A673 (cell line): ENCODE results near the gene TGIF1. TPM values are rescaled to one million over a fixed set of nuclear protein-coding genes. Genes with fewer than 3 reads are reported as not detected.
A peak's percentile ranks its signal among the peaks of the same experiment; 100 is the strongest.

ENCODE experiments used
- BruUV-seq: library from RNA; stranded (reverse); fragments of 400-500 nt; replicated peaks from 2 replicates; lab custom pipeline; 2021; lab: Mats Ljungman, UMichigan
- CTCF ChIA-PET: fragments of 300-600 bp; sonication (Branson Sonifier 250); formaldehyde crosslinking; loops from one replicate; lab custom pipeline; 2022; ENCODE audit warnings: antibody characterized with exemption; lab: Charles Lee
- POLR2A ChIA-PET: fragments of 300-600 bp; sonication (Branson Sonifier 250); formaldehyde crosslinking; loops from one replicate; lab custom pipeline; 2022; ENCODE audit warnings: antibody characterized with exemption; ENCODE audit not compliant: low non-redundant PET; lab: Charles Lee
- DNase-seq: peaks from one replicate; pipeline ENCODE4 v3.0.0-alpha.2; 2015; ENCODE audit warnings: low spot score
- H3K27ac ChIP-seq: fragments of 200-600 bp; sonication (generic); 2 replicates; pipeline ENCODE4 v1.5.1; 2016; ENCODE audit warnings: mixed run types, low read depth, mild to moderate bottlenecking, mixed read lengths, antibody characterized with exemption, low read length; ENCODE audit not compliant: poor library complexity, severe bottlenecking
- H3K27me3 ChIP-seq: fragments of 200-600 bp; sonication (generic); replicated peaks from 2 replicates; pipeline ENCODE4 v1.6.1; 2017; ENCODE audit warnings: mixed run types, low read depth, mild to moderate bottlenecking, mixed read lengths, antibody characterized with exemption, low read length; ENCODE audit not compliant: insufficient read depth, poor library complexity
- H3K36me3 ChIP-seq: fragments of 200-600 bp; sonication (generic); 2 replicates; pipeline ENCODE4 v1.6.1; 2016; ENCODE audit warnings: mixed run types, mild to moderate bottlenecking, mixed read lengths, antibody characterized with exemption, low read length; ENCODE audit not compliant: insufficient read depth, poor library complexity, severe bottlenecking
- H3K4me1 ChIP-seq: fragments of 200-600 bp; sonication (generic); 2 replicates; pipeline ENCODE4 v1.6.1; 2017; ENCODE audit warnings: mixed run types, mild to moderate bottlenecking, mixed read lengths, antibody characterized with exemption, low read length; ENCODE audit not compliant: insufficient read depth, poor library complexity, severe bottlenecking
- H3K4me3 ChIP-seq: fragments of 200-600 bp; sonication (generic); 2 replicates; pipeline ENCODE4 v1.5.1; 2016; ENCODE audit warnings: low read depth, mixed run types, mild to moderate bottlenecking, mixed read lengths, low read length; ENCODE audit not compliant: poor library complexity, severe bottlenecking
- H3K9me3 ChIP-seq: fragments of 200-600 bp; sonication (generic); 2 replicates; pipeline ENCODE4 v1.6.1; 2016; ENCODE audit warnings: mixed run types, low read depth, mild to moderate bottlenecking, mixed read lengths, antibody characterized with exemption, low read length; ENCODE audit not compliant: poor library complexity, severe bottlenecking
- EZH2 ChIP-seq: fragments of 200-600 bp; sonication (generic); IDR thresholded peaks from 2 replicates; pipeline ENCODE4 v1.6.1; 2017; ENCODE audit warnings: borderline replicate concordance, low read depth, mild to moderate bottlenecking, mixed read lengths, antibody characterized with exemption, low read length; ENCODE audit not compliant: poor library complexity, severe bottlenecking
- intact Hi-C: fragments of 100-400 bp; cut with micrococcal nuclease; formaldehyde crosslinking; loops from one replicate; pipeline ENCODE4 v1.10.0; 2022; ENCODE audit not compliant: unreplicated experiment
- total RNA-seq: library from RNA; stranded (reverse); gene quantifications from 2 replicates; pipeline ENCODE4 v1.2.3, GENCODE V29; 2021
- TF ChIP-seq, protein P1 (sequence below): fragments of 300-800, 200-600 bp; sonication (generic); conservative IDR thresholded peaks from 2 replicates; pipeline ENCODE4 v1.5.1; 2017; ENCODE audit warnings: low read depth, mild to moderate bottlenecking, antibody characterized with exemption, low read length, moderate library complexity, mixed read lengths

Gene TGIF1
- total RNA-seq, 1 experiment from 2014 or later: 98.3 TPM

DNA sequence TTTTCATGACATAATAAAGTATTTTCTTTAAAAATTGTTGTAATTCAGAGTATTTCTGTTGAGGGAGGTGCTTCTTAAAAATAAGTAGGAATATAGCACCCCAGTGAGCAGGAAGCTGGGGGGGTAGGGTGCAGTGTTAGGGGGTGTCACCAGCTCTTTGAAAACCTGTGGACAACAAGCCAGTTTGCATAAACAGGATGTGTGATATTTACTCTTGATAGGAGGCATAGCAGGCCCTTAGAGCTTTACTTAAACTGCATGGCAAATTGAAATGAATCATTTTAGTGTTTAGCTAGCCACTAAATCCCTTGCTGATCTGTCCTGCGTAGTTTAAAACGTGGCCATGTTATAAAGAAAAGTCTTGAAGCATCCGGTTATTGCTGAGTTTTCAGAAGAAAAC, 8.4 kb downstream of the TGIF1 start:
- no peak for TF ChIP-seq EZH2
- TF ChIP-seq, protein P1, sequence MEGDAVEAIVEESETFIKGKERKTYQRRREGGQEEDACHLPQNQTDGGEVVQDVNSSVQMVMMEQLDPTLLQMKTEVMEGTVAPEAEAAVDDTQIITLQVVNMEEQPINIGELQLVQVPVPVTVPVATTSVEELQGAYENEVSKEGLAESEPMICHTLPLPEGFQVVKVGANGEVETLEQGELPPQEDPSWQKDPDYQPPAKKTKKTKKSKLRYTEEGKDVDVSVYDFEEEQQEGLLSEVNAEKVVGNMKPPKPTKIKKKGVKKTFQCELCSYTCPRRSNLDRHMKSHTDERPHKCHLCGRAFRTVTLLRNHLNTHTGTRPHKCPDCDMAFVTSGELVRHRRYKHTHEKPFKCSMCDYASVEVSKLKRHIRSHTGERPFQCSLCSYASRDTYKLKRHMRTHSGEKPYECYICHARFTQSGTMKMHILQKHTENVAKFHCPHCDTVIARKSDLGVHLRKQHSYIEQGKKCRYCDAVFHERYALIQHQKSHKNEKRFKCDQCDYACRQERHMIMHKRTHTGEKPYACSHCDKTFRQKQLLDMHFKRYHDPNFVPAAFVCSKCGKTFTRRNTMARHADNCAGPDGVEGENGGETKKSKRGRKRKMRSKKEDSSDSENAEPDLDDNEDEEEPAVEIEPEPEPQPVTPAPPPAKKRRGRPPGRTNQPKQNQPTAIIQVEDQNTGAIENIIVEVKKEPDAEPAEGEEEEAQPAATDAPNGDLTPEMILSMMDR: no peak
- DNase-seq: peak; percentile 60
- ChIA-PET POLR2A (no interaction called here), CTCF (interaction anchor here (1.2 kb wide), 1 partner anchor 208 kb away, joined by 3 read pairs; no protein-coding TSS in a partner anchor)
- Histone ChIP-seq H3K9me3 (peaks cover 24% of the 10 kb centered on the region), H3K27ac (peak overlapping the region; percentile 39), H3K4me3 (no peak overlapping the region), H3K4me1 (peaks cover 47% of the 10 kb centered on the region), H3K36me3 (peaks cover 67% of the 10 kb centered on the region), H3K27me3 (no peaks in the 10 kb centered on the region)
- BruUV-seq: no TSS peak
- intact Hi-C loops: loop anchor here (10.0 kb wide), 1 partner anchor 286 kb away; no protein-coding TSS in a partner anchor

DNA sequence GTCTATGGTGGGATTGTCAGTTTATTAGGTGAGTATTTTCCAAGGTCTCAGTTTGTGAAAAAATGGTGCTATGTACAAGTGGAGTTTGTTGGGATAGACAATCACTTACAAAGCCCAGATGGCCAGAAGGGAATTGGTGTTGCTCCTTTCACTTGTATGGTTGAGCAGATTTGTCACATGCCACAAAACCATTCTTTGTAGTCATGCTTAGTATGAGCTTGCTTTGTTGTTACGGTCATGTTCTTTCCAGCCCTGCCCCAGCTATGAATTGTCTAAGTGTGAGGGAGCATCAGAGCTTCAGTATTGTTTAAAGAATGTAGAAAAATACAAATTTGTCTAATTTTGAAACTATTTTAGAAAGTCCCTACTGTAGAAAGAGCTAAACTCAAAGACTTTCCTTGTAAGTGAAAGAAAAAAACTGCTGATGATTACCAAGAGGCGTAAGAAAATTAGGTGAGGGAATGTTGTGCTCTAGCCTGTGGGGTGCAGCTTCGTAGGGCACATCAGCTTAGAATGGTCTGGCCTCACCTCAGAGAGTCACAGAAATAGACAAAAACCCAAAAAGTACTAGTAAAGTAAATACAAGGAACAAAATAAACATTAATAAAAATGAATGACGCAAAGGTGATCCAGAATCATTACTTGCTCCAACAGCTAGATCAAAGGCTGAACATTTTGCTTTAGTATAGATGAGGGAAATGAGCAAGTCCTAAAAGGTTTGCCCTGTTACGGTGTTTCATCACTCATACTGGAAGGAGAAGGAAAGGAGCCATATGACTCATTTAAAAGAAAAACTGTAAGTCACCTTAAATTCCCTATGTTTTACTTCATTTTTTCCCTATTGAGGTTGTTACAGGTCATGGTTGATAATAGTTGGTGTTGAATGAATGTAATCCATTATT, 9.2 kb downstream of the TGIF1 start:
- peaks cover 24% of the 10 kb centered on the region for H3K9me3 ChIP-seq
- TF ChIP-seq EZH2: no peak
- no peak overlapping the region for H3K4me3 ChIP-seq
- H3K4me1 ChIP-seq: peaks cover 47% of the 10 kb centered on the region
- CTCF ChIA-PET: no interaction called here
- BruUV-seq: no TSS peak
- peak overlapping the region; percentile 39 for H3K27ac ChIP-seq
- DNase-seq: no peak
- no peaks in the 10 kb centered on the region for H3K27me3 ChIP-seq
- POLR2A ChIA-PET: no interaction called here
- H3K36me3 ChIP-seq: peaks cover 67% of the 10 kb centered on the region
- intact Hi-C loops: loop anchor here (10.0 kb wide), 1 partner anchor 286 kb away; no protein-coding TSS in a partner anchor

DNA sequence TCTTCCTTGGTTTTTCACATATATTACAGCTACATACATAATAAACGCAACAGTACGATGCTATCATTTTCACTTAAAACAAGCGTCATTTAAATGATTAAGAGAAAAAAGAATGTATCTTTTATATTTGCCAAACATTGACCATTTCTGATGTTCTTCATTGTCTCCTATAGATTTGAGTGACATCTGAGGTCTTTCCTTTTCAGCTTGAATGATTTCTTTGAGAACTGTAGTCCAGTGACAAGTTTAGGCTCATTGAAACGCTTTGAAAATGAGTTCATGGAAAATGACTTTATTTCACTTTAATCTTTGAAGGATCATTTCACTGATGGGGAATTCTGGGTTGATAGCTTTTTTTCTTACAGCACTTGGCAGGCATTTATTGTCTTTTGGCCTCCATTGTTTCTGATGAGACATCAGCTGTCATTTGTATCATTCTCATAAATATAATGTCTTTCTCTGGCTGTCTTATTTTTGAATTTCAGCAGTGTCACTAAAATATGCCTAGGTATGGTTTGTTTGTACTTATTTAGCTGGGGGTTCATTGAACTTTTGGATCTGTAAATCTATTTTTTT, 10.9 kb downstream of the TGIF1 start:
- Histone ChIP-seq H3K4me3 (no peak overlapping the region), H3K27ac (no peak overlapping the region), H3K36me3 (peaks cover 64% of the 10 kb centered on the region), H3K4me1 (peaks cover 34% of the 10 kb centered on the region), H3K27me3 (no peaks in the 10 kb centered on the region), H3K9me3 (peaks cover 24% of the 10 kb centered on the region)
- ChIA-PET CTCF (no interaction called here), POLR2A (no interaction called here)
- BruUV-seq: no TSS peak
- TF ChIP-seq, protein P1: no peak
- no peak for DNase-seq
- intact Hi-C loops: no loop called here
